Lower leg skin (tissue), 4 donors: Measurements from ENCODE around the gene RAB11A. TPM values are rescaled to one million over a fixed set of nuclear protein-coding genes. Genes with fewer than 3 reads are reported as not detected.

ENCODE experiments used
- DNase-seq, 2 donors: peaks; one replicate each; pipeline ENCODE4 v3.0.0-alpha.2; 2019; ENCODE audit warnings: low spot score in 2 of 2
- H3K4me3 ChIP-seq: fragments of 200-600 bp; sonication (generic); 2 replicates; pipeline ENCODE4 v1.5.1; 2017; ENCODE audit warnings: mild to moderate bottlenecking, low read depth; ENCODE audit not compliant: poor library complexity, severe bottlenecking
- CTCF ChIP-seq, 3 donors: fragments of 450-650 bp; IDR thresholded peaks; one replicate each; pipeline ENCODE4 v1.5.1; 2016; ENCODE audit warnings: antibody characterized with exemption in 3 of 3, mild to moderate bottlenecking in 3 of 3, moderate library complexity in 2 of 3
- POLR2A ChIP-seq, 2 donors: fragments of 450-650 bp; IDR thresholded peaks; one replicate each; pipeline ENCODE4 v1.6.1; 2016 to 2017; ENCODE audit warnings: antibody characterized with exemption in 2 of 2, mild to moderate bottlenecking in 1 of 2, moderate library complexity in 1 of 2
- WGBS, 2 donors: methylation state at CpG; one replicate each; pipeline ENCODE4 v1.1.5; 2018; 5-methylcytosine and 5-hydroxymethylcytosine counted together
- intact Hi-C: fragments of 100-400 bp; cut with DNase I; formaldehyde crosslinking; loops from one replicate; pipeline ENCODE4 v1.15.0; 2023; ENCODE audit warnings: low total_unique reads
- total RNA-seq, 4 donors: library from RNA; depleted of rRNA; stranded (reverse); fragments of >200 nt; gene quantifications; one replicate each; pipeline ENCODE4 v1.1.0, GENCODE V29; 2016

Gene RAB11A
- total RNA-seq, 4 donors from 2014 or later: 451 to 676 (median 466) TPM

- intact Hi-C loops: loop anchor here (5.0 kb wide), 1 partner anchor 1891 kb away; no protein-coding TSS in a partner anchor
- 50 to 54% methylated on average over 4 of the region's 4 CpGs for WGBS, 2 donors
- no peak for DNase-seq
- TF ChIP-seq POLR2A (IDR thresholded peaks at IDR 0.05): no peak
- TF ChIP-seq CTCF (IDR thresholded peaks at IDR 0.05): no peak
- no peak overlapping the region for H3K4me3 ChIP-seq
Measured at GRCh38 chr15:65833501-65834205, 35.6 kb upstream of the RAB11A start.

- 96 to 98% methylated on average over 8 of the region's 8 CpGs for WGBS, 2 donors
- TF ChIP-seq CTCF (IDR thresholded peaks at IDR 0.05) (no peak), POLR2A (IDR thresholded peaks at IDR 0.05) (no peak)
Measured at GRCh38 chr15:65834603-65835282, 34.5 kb upstream of the RAB11A start.

GRCh38 chr15:65835447-65835846 lies 33.8 kb upstream of the RAB11A start:
- DNase-seq: no peak
- 57 to 60% methylated on average over 4 of the region's 4 CpGs for WGBS, 2 donors
- TF ChIP-seq POLR2A (IDR thresholded peaks at IDR 0.05) (no peak), CTCF (IDR thresholded peaks at IDR 0.05) (no peak)
- no peak overlapping the region for H3K4me3 ChIP-seq
- intact Hi-C loops: no loop called here

More at GRCh38 chr15:65834603-65835282, 34.5 kb upstream of the RAB11A start:
- no peak overlapping the region for H3K4me3 ChIP-seq
- intact Hi-C loops: loop anchor here (5.0 kb wide), 1 partner anchor 1892 kb away; no protein-coding TSS in a partner anchor
- DNase-seq: no peak

- WGBS, 2 donors: 82 to 92% methylated on average over 4 of the region's 4 CpGs
- H3K4me3 ChIP-seq: no peak overlapping the region
- no peak for TF ChIP-seq POLR2A (IDR thresholded peaks at IDR 0.05)
- no peak for TF ChIP-seq CTCF (IDR thresholded peaks at IDR 0.05)
- no peak for DNase-seq
- intact Hi-C loops: no loop called here
Measured at GRCh38 chr15:65836665-65837064, 32.6 kb upstream of the RAB11A start.

- TF ChIP-seq POLR2A (IDR thresholded peaks at IDR 0.05): no peak
- no peak for TF ChIP-seq CTCF (IDR thresholded peaks at IDR 0.05)
- DNase-seq: no peak
- WGBS, 2 donors: 84 to 85% methylated on average over 6 of the region's 6 CpGs
Measured at GRCh38 chr15:65837301-65838294, 31.7 kb upstream of the RAB11A start.

More at GRCh38 chr15:65837301-65838294, 31.7 kb upstream of the RAB11A start:
- intact Hi-C loops: no loop called here
- no peak overlapping the region for H3K4me3 ChIP-seq
